HG03095 (cell line): ENCODE data around the gene SLC17A8.

ENCODE experiments used
- ATAC-seq: cut with Tn5 transposase; IDR thresholded peaks from one replicate; pipeline ENCODE4 v1.9.1; 2021; ENCODE audit warnings: moderate library complexity; ENCODE audit not compliant: unreplicated experiment

Gene SLC17A8

DNA sequence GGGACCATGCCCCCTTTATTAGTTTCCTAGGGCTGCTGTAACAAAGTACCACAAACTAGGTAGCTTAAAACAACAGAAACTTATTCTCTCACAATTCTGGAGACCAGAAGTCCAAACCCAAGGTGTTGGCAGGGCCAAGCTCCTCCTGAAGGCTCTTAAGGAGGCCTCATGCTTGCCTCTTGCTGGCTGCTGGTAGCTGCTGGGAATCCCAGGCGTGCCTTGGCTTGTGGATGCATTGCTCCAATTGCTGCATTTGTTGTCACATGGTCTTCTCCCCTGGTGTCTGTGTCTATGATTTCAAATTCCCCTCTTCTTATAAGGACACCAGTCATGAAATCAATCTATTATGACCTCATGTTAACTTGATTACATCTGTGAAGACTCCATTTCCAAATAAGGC is 11.2 kb downstream of the SLC17A8 start:
- no peak for ATAC-seq

DNA sequence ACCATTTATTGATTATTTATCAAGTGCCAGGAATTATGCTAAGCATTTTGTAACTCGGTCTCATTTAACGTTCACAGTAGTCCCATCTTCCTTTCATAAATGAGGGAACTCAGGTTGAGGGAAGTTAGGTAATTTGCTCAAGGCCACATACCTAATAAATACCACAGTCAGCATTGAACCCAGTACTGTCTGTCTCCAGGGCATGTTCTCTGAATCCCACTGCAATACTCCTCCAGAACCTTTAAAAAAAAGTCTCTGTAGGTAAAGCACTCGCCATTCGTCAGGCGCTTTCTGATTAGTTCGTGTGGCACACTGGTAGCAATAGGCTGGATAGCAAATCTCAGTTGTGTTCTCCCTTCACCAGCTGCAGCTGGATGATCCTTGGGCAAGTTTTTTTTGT is 14.3 kb downstream of the SLC17A8 start:
- ATAC-seq, result no peak

DNA sequence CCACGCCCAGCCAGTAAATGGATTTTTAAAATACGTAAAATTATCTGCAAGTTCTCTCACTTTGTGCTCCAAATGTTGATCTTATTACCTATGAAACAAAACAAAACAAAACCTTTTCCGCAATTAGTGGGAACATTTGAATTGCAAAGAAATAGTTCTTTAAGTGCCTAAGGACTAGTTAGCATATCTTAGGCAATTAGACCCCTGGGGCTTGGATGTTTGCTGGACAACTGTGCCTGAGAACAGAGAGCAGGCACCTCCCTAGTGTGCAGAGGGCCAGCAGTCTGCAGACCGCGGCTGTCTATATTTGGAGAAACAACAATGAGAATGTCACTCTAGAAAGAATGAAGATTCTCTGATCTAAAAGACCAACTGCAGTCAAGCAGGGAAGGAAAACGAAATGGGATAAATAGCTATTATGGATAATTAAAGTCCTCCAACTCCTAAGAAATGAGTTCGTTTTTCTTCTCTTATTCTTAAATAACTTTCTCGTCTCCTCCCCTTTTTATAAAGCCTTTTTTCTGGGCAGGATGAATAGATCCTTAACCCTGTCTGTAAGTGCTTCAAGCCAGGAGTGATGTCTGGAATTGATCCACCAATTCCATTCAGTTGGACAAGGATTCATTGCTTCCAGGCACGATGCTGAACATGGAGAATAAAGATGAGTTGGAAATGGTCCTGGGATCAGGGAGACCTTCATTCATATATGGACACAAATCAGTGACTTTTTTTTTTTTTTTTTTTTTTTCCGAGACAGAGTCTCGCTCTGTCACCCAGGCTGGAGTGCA is 16.2 kb downstream of the SLC17A8 start:
- no peak for ATAC-seq

DNA sequence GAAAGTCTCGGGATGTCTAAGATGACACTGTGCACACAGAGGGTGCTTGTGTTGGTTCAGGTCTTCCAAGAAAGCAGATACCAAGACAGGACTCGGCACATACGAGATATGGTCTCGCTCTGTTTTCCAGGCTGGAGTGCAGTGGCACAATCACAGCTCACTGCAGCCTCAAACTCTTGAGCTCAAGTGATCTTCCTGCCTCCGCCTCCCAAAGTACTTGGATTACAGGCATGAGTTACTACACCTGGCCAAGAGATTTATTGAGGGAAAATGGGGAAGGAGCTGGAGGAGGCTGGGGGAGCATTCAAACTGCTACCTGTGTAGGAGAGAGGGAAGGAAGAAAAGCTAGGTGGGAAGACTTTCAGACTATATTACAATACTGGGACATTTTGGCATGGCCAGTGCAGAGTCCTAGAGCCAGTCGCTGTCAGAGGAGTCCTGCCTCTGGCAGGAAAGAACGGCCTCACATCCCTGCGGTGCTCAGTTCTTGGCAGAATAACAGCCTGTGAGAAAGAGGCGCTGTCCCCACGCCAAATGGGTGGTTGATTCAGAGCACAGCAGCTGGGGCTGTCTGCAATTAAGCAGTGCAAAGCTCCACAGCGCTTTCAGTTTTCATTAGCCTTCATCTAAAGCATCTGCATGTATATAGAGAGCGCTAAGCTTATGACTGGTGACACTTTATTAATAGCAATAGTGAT is 18.3 kb downstream of the SLC17A8 start:
- no peak for ATAC-seq

DNA sequence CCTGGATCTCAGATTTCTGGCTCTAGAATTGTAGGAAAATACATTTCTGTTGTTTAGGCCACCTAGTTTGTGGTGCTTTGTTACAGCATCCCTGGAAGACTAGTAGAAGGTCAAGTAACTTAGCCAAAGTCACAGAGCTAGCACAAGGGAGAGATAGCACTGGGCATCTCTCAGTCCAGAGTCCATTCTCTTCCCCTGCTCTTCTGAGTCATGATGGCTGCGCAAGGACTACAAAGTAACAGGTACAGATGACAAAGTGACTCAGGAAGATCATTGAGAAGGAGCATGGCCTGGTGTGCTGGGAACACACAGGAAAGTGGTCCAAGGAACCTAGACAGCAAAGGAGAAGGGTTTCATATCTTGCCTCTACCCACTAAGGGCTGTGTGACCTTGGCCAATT is 19.3 kb downstream of the SLC17A8 start:
- ATAC-seq, result no peak

DNA sequence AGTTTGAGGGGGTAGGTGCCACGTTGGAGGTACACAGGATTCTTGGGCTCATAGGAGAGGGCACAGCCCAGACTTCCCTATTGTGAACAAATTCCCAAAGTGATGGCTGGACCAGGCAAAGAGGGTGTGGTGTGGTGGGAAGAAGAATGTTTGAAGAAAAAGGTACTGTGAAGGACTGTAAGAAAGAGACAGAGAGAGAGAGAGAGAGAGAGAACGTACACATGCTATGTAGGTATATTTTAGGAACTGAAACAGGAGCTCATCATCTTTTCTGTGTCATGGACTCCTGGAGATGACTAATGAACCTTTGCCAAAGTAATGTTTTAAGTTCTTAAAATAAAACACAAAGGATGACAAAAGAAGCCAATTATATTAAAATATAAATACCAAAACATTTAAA is 24.5 kb downstream of the SLC17A8 start:
- no peak for ATAC-seq

DNA sequence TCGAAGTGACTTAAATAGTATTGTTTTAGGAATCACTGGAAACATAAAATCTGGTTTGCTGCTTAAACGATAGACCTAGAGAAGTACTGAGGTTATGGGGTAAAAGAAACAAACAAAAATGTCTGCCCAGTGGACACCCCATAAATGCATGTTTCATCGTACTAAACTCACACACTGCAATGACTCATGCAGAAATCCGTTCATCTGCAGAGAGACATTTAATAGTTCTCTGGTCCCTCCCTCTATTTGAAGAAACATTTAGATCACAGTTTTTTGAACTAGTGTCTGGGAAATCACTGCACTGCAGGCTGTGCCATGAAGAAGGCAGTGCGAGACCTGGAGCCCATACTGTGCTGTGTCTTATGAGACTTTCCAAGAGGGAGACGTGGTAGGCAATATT is 25.5 kb downstream of the SLC17A8 start:
- ATAC-seq, result no peak

DNA sequence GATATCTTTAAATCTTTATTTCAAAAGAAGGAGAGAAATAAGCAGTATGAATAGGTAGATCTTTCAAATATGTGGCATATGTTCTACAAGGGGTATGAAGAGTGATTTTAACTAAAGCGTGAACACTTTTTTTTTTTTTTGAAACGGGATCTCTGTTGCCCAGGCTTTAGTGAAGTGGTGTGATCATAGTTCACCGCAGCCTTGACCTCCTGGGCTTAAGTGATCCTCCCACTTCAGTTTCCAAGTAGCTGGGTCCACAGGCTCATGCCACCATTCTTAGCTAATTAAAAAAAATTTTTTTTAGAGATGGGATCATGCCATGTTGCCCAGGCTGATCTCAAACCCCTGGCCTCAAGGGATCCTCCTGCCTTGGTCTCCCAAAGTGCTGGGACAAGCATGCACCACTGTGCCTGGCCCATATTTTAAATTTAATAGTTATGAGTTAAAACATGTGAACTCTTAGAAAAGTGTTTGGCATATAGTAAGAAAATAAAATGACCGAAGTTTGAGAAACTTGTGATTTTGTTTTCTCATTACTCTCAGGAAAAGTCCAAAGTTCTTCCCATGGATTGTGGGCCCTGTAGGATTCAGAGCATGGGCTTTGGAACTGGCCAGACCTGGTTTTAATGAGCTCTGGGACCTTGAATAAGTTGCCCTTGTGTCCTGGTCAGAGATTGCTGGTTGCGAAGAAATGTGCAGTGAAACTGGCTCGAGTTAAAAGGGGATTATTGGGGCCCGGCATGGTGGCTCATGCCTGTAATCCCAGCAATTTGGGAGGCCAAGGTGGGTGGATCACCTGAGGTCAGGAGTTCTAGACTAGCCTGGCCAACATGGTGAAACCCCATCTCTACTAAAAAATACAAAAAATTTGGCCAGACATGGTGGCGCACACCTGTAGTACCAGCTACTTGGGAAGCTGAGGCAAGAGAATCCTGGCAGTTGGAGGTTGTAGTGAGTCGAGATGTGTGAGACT is 27.0 kb downstream of the SLC17A8 start:
- ATAC-seq, result no peak

DNA sequence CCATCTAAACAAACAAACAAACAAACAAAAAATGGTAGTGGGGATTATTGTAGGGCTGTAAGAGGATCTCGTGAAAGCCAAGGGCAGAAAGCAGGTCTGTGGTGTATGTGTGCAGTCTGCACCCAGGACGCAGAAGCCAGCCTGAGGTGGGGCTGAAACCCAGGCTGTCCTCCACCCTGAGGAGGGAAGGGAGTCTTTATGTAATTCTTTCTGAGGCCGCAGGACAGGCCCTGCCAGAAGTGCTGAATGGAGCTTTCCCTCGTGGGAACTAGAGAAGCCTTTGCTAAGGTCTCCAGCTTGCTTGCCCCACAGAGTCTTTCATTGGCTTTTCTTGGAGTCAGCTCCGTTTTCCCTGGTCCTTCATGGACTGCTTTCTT is 27.7 kb downstream of the SLC17A8 start:
- no peak for ATAC-seq

DNA sequence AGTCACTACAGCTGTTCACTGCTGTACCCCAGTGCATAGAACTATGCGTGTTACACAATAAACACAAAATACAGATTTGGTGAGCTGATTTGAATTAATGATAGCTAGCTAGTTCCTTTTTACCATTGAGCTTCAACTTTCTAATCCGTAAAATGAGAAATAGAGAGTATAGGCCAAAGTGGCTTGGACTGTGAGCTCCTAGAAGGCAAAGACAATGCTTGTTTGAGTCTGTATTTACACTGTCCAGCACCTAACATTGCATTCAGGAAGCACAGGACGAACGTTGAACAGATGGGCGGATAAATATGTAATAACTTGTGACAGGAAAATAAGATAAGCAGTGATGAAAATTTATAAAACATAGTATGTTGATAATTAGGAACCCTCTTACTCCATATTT is 31.5 kb downstream of the SLC17A8 start:
- ATAC-seq, result no peak

DNA sequence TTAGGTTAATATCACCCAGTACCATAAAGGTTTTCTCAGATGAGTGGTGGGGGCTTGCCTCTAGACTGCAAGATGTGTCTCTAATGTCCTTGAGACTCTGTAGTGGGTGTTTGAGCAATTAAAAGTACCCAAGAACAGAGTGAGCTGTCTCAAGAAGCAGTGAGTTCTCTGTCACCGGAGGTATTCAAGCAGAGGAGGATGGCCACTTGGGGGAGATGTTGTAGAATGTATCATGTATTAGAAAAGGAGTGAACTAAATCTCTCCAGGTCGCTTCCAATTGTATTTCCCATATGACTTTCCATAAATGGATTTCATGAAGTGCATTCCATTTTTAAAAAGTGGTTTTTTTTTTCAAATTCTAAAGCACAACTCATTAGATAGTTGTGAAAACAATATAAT is 35.0 kb downstream of the SLC17A8 start:
- ATAC-seq, result no peak

DNA sequence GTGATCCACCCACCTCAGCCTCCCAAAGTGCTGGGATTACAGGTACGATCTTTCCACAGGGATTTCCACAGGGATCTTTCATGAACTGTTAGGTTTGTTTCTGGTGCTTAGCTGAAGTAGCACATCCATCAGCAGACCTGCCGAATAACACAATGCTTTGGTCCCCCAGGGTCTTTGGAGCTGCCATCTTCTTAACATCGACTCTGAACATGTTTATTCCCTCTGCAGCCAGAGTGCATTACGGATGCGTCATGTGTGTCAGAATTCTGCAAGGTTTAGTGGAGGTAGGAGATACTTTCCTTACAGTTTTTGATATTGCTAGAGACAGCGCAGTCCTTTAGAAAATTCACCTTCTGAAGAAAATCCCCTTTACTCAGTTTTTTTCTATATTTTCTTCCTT is 36.3 kb downstream of the SLC17A8 start:
- ATAC-seq, result no peak

DNA sequence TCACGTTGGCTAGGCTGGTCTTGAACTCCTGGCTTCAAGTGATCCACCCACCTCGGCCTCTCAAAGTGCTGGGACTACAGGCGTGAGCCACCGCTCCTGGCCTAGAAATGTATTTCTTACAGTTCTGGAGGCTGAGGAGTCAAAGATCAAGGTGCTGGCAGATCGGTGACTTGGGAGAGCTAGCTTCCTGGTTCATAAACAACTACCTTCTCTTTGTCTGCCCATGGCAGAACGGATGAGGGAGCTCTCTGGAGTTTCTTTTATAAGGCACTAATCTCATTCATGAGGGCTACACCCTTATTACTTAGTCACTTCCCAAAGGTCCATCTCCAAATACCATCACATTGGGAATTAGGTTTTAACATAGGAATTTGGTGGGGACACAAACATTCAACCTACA is 38.9 kb downstream of the SLC17A8 start:
- ATAC-seq, result no peak

DNA sequence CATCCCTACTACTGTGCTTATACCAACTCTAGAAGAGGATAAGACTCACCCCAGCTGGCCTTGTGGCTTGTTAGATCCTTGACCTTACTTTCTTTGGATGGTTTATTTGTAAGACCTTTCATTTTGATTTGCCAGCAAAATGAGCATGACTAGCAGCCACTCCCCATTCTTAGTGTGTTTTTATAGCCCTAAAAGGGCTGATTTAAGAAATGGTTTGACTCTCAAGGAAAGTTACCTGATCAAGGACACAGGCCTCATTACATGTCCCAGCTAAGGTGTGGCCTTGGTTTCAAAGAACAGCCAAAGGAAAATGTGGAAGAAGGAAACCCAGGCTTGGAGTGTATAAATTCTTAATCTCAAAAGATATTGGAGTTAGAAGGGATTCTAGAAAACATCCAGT is 41.4 kb downstream of the SLC17A8 start:
- ATAC-seq, result no peak

DNA sequence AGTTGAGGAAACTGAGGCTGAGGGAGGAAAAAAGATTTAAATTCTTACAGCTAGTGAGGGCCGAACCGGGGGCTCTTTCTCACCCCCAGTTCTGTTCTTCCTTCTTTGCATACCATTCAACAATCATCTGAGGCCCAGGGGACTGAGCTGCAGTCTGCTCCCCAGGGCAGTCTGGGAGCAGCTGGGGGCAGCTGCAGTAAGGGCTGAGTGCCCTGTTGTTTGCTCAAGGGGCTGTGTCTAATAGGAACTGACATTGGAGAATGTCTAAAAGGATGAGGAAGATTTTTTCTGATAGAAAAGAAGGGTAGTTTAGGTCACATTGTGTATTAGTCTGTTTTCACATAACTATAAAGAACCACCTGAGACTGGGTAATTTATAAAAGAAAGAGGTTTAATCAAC is 42.2 kb downstream of the SLC17A8 start:
- no peak for ATAC-seq

DNA sequence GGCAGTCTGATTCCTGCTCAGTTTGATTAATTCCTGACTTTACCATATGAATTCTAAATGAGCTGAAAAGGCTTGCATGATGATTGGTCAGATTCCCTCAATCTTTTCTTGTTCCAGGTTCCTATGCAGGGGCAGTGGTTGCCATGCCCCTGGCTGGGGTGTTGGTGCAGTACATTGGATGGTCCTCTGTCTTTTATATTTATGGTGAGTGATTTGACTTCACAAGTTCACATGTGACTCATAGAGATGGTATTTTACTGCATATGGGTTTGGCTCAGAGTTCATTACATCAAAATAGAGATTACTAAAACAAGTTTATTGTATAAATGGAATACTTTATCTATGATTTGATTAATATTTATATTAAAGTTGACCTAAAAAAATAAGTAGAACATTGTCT is 44.8 kb downstream of the SLC17A8 start:
- ATAC-seq, result no peak

DNA sequence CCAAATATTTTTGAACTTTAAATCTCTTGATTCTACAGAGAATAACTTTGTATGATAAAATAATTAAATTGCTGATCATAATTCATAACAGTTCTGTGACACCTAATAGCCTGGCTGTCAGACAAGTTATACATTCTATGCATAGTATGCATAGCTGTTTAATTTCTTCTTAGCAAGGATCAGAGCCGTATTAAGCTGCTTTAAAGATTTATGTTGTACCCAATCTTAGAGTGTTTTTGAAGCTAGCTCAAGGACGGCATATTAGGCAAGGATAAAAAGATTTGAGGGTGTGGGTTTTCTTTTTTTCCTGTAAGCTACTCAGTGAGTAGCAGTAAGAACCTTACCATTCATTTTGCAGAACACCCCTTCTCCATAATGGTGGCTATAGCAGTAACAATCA is 45.9 kb downstream of the SLC17A8 start:
- ATAC-seq, result no peak

DNA sequence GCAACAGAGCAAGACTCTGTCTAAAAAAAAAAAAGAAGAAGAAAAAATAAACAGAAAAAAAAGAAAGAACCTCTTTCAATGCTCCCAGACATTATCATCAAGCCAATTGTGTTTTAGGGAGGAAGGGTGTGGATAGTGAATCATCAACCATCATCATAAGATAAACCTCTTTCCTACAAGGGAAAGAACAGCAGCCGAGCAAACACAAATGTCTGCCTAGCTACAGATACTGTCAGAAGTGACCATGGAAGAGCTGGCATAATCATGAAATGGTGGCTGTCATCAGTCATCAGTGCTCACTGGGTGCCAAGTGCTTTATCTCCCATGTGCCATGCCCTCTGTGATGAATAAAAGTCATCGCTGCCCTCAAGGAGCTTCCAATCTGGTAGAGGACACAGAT is 46.6 kb downstream of the SLC17A8 start:
- ATAC-seq, result no peak

DNA sequence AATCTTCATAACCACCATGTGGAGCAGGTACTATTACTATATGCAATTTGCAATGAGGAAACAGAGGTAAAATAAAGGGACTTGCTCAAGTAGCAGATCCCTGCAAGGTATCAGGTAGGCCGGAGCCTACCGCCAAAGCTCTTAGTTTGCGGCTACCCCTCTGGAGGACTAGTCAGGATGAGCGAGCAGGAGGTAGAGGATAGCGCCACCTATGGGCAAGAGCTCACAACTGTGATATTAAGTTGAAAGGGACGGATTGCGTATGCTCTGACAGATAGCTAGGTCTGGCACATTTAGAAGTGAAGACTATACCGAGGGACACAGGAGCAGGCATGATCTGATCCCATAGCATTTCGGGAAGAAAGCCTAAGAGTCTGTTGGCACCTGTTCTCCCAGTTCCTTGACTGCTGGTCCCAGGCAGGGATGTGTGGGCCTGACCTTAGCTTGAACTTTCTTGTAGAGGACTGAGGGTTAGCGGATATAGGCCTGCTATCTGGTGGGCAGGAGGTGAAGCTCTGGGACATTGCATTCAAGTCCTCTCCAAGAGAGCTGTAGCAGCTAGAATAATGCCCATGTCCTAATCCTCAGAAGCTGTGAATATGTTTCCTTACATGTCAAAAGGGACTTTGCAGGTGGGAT is 48.0 kb downstream of the SLC17A8 start:
- no peak for ATAC-seq

DNA sequence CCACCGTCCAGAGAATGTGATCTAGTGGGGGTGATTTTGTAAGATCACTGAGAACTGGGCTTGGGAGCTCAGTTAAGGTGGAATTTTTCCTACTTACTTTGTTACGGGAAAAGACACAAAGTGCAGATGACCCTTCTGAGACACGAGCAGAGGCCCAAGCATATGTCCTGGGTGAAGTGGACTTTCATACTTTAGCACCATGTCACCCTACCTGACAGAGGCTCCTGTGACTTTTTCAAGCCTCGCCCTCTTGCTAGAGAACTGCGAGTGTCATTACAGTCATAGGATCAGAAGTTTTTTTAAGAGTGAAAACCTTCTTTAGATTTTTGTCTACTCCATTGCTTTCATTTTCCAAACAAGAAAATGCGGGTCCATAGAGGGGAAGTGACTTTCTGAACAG is 56.1 kb downstream of the SLC17A8 start:
- no peak for ATAC-seq

DNA sequence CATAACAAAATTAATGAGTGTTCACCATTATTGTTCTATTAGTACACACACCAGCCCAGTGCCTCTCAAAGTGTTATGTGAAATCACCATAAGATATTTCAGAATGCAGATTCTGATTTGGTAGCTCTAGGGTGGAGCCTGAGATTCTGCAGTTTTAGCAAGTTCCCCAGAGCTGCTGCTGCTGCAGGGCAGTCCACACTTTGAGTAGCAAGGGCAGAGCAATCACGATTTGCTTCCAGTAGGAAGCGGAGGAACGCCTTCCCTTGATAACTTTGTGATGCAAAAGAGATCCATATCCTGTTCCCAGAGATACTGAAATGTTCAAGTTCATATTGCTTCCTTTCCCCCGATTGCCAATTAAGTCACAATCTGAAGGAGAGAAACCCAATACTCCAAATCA is 57.9 kb downstream of the SLC17A8 start:
- no peak for ATAC-seq
